ENCODE data around the gene PARD3.

GRCh38 chr10:34297541-34298345, 517.4 kb downstream of the PARD3 start:
- TF ChIP-seq CTCF (IDR thresholded peaks at IDR 0.05; ENCODE audit: insufficient read depth, low read depth, low read length) = no peak
- TF ChIP-seq EZH2 (IDR thresholded peaks at IDR 0.05; ENCODE audit: insufficient read depth, low read length) = no peak

Data from astrocyte (in vitro differentiated cells and primary cell).